Fibroblast of lung (primary cell): Measurements from ENCODE around the gene PEX6.

Experiments
- CTCF ChIP-seq, 2 donors: IDR thresholded peaks in 1 of 2; conservative IDR thresholded peaks in 1 of 2; 1 replicate in 1 of 2; 2 replicates in 1 of 2; pipeline ENCODE4 v1.5.1; 2011 to 2012; ENCODE audit warnings: low read length in 2 of 2, control low read depth in 1 of 2, inconsistent platforms in 1 of 2, low read depth in 1 of 2, mild to moderate bottlenecking in 1 of 2
- EZH2 ChIP-seq: IDR thresholded peaks from 2 replicates; pipeline ENCODE4 v1.5.1; 2012; ENCODE audit warnings: low read length, control low read depth, mild to moderate bottlenecking; ENCODE audit errors: missing control alignments

GRCh38 chr6:42962502-42963178 lies 16.3 kb downstream of the PEX6 start:
- TF ChIP-seq CTCF (conservative IDR thresholded peaks at IDR 0.05 in 1 of 2, IDR thresholded peaks at IDR 0.05 in 1 of 2; ENCODE audit: low read depth in 1 of 2, low read length in 2 of 2) (no peak), EZH2 (no peak)
